C4-2B (cell line): ENCODE data around the gene STX18.
"Not testable (repeated sequence)": the region's sequence is repeated elsewhere in the genome, so short reads cannot be mapped to it uniquely, and the experiment has no call there.

Experiments used
- H3K27ac ChIP-seq: fragments of 450-650 bp; 2 replicates; pipeline ENCODE4 v1.5.1; 2017
- ZFX ChIP-seq: fragments of 450-650 bp; IDR thresholded peaks from 2 replicates; pipeline ENCODE4 v1.6.1; 2017
- TF ChIP-seq, protein P1 (sequence below): fragments of 450-650 bp; conservative IDR thresholded peaks from 2 replicates; pipeline ENCODE4 v1.5.1; 2017; ENCODE audit warnings: mild to moderate bottlenecking

STX18 gene

GRCh38 chr4:4554234-4554633 lies 12.4 kb upstream of the STX18 start:
- no peak overlapping the region for H3K27ac ChIP-seq
- TF ChIP-seq, protein P1, sequence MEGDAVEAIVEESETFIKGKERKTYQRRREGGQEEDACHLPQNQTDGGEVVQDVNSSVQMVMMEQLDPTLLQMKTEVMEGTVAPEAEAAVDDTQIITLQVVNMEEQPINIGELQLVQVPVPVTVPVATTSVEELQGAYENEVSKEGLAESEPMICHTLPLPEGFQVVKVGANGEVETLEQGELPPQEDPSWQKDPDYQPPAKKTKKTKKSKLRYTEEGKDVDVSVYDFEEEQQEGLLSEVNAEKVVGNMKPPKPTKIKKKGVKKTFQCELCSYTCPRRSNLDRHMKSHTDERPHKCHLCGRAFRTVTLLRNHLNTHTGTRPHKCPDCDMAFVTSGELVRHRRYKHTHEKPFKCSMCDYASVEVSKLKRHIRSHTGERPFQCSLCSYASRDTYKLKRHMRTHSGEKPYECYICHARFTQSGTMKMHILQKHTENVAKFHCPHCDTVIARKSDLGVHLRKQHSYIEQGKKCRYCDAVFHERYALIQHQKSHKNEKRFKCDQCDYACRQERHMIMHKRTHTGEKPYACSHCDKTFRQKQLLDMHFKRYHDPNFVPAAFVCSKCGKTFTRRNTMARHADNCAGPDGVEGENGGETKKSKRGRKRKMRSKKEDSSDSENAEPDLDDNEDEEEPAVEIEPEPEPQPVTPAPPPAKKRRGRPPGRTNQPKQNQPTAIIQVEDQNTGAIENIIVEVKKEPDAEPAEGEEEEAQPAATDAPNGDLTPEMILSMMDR = no peak
- no peak for TF ChIP-seq ZFX

GRCh38 chr4:4552042-4552441 lies 10.2 kb upstream of the STX18 start:
- H3K27ac ChIP-seq = not testable (repeated sequence)

- H3K27ac ChIP-seq = not testable (repeated sequence)
Observed at GRCh38 chr4:4550161-4550560, 8.3 kb upstream of the STX18 start.

DNA sequence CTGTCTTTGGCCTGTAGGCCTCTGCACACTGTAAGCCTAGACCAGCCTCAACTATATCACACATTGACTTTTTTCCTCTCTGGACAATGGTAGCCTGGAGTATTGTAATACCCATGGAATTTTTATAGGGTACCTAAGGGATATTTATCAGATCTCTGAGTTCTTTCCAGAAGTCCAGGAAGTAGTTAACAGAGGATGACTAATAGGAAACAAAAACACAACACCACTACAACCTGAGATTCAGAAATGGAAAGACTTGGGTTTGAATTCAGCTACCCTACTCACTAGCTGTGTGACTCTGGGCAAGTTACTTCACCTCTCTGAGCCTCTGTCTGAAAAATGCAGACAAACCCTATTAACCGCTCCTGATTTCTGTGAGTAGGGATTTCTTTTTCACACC lies 7.7 kb upstream of the STX18 start:
- peak overlapping the region; percentile 52; the same call in 1 of the 2 replicates for H3K27ac ChIP-seq

GRCh38 chr4:4542774-4543485 lies 1.1 kb upstream of the STX18 start:
- TF ChIP-seq ZFX = no peak

More for the DNA sequence above, 7.7 kb upstream of the STX18 start:
- no peak for TF ChIP-seq ZFX
- TF ChIP-seq, protein P1 = no peak

GRCh38 chr4:4541040-4541631 lies 712 bp downstream of the STX18 start:
- no peak for TF ChIP-seq ZFX
- TF ChIP-seq, protein P1 = no peak
- H3K27ac ChIP-seq = peak overlapping the region; percentile 95

More at GRCh38 chr4:4542774-4543485, 1.1 kb upstream of the STX18 start:
- peak overlapping the region; percentile 95 for H3K27ac ChIP-seq

GRCh38 chr4:4539481-4539880 lies 2.4 kb downstream of the STX18 start:
- TF ChIP-seq, protein P1 = no peak
- TF ChIP-seq ZFX = no peak

GRCh38 chr4:4535590-4535989 lies 6.3 kb downstream of the STX18 start:
- H3K27ac ChIP-seq = no peak overlapping the region
- TF ChIP-seq, protein P1 = no peak
- TF ChIP-seq ZFX = no peak

More at GRCh38 chr4:4539481-4539880, 2.4 kb downstream of the STX18 start:
- no peak overlapping the region for H3K27ac ChIP-seq

GRCh38 chr4:4534515-4535145 lies 7.2 kb downstream of the STX18 start:
- TF ChIP-seq ZFX = no peak
- TF ChIP-seq, protein P1 = no peak
- H3K27ac ChIP-seq = no peak overlapping the region
